ENCODE measurements around the gene BEND6. TPM values are rescaled to one million over a fixed set of nuclear protein-coding genes. Genes with fewer than 3 reads are reported as not detected.

BEND6 gene
- total RNA-seq, 4 donors from 2014 or later = 0.27 to 0.58 (median 0.42) TPM; not detected in 1

DNA sequence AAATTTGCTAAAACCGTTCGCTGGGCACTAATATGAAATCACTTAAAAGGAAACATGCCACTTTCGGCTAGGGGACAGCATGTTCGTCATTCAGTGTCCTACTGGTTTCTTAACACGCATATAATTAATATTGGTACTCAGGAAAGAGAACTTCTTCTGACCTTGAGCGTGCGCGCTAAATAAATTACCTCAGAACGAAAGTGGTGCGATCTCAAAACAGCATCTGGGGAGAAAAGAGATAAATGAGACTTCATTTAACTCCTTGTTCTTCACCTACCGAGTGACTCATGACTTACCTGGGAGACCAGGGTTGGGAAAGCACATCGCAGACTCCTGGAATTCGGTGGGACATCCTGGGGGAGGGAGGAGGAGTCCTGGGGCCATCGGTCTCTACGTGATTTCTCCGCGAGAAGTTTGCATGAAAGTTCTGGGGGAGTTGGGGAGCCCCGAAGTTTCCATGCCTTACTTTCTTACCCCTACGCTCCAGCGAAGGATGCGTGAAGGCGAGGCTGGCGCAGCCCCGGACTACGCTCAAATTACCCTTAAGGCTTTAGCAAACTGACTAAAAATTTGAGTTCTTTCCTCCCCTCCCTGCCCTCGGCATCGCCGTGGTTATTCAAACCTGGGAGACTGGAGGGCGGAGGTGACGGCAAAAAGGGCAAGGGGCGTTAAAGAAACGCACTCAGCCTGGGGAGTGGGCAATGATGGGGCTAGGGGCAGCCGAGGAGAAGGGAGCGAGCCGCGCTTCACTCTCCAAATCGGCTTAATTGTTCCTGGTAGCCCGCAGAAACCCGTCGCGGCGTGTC, 1.1 kb upstream of the BEND6 start:
- intact Hi-C loops (cut with DNase I; ENCODE audit: low total_unique reads) = no loop called here
- TF ChIP-seq, protein P1, sequence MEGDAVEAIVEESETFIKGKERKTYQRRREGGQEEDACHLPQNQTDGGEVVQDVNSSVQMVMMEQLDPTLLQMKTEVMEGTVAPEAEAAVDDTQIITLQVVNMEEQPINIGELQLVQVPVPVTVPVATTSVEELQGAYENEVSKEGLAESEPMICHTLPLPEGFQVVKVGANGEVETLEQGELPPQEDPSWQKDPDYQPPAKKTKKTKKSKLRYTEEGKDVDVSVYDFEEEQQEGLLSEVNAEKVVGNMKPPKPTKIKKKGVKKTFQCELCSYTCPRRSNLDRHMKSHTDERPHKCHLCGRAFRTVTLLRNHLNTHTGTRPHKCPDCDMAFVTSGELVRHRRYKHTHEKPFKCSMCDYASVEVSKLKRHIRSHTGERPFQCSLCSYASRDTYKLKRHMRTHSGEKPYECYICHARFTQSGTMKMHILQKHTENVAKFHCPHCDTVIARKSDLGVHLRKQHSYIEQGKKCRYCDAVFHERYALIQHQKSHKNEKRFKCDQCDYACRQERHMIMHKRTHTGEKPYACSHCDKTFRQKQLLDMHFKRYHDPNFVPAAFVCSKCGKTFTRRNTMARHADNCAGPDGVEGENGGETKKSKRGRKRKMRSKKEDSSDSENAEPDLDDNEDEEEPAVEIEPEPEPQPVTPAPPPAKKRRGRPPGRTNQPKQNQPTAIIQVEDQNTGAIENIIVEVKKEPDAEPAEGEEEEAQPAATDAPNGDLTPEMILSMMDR (IDR thresholded peaks at IDR 0.05) = no peak
- no peak for TF ChIP-seq POLR2A (IDR thresholded peaks at IDR 0.05)
- DNase-seq (ENCODE audit: low spot score in 2 of 2) = no peak
- H3K4me3 ChIP-seq (ENCODE audit: low read depth, poor library complexity, severe bottlenecking) = peak overlapping the region; percentile 50
- WGBS, 2 donors = 4 to 5% methylated on average over 42 of the region's 42 CpGs

DNA sequence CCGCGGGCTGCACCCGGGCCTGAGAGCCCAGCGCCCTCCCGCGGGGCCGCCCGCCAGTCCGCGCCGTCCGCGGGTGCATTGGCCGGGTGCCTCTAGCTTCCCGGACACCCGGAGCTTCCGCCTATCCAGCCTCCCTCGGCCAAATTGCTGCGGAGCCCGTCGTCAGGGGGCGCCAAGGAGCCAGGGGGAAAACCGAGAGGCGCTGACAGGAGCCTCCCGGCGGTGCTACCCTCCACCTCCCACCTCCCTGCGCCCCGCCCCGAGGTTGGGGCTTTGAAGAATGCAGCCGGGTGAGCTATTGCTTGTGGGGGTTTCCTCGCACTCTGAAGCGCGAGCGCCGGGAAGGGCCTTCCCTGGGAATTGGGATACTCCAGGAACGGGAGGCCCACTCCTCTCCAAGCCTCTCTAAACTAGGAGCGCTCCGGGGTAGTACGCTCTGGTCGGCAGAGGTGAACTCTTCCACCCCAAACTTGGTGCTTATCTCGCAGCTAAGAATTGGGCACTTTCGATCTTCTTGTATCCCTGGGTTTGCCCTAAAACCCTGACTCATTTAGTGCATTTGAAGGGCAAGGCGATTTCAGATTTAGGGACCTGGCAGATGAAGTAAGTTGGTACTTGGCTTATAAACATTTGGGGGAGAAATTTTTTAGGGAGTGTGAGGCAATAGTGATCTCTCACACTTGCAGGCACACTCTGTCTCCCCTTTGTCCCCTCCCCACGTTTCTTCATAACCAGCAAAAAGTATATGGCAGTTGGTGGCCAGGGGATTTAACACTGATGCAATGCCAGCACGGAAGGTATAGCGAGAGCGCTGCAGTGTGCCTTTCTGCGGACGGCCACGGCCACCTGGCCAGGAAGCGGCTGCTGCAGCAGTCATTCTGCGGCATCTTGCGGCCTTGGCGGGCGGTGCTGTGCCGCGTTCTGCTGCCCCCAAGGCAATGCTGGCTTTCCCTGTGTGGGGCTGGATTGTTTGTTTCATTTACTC, 556 bp downstream of the BEND6 start:
- WGBS, 2 donors = 3 to 4% methylated on average over 24 to 57 of the region's 57 CpGs
- intact Hi-C loops (cut with DNase I; ENCODE audit: low total_unique reads) = no loop called here
- peak overlapping the region; percentile 50 for H3K4me3 ChIP-seq (ENCODE audit: low read depth, poor library complexity, severe bottlenecking)
- DNase-seq (ENCODE audit: low spot score in 2 of 2) = peak; percentile 53 to 94
- TF ChIP-seq POLR2A (IDR thresholded peaks at IDR 0.05) = no peak
- TF ChIP-seq, protein P1 (IDR thresholded peaks at IDR 0.05) = no peak

DNA sequence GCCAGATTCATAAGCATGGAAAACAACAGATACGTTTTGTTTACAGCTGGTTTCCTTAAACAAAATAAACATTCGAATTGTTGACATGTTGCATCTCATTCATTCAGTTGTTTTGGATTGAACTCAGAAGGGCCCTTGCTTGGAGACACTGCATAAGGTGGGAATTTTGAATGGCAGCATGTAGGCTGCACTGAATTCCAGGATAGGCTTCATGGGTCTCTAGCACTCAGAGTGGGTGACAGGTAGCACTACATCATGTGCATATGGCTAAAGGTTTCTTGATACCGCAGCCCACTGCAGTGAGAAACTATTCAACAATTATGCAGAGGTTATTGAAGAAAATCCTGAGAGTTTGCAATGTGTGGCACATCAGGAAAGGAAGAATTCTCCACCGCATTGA, 1.6 kb downstream of the BEND6 start:
- 84 to 87% methylated on average over 4 of the region's 4 CpGs for WGBS, 2 donors
- no peak overlapping the region for H3K4me3 ChIP-seq (ENCODE audit: low read depth, poor library complexity, severe bottlenecking)
- TF ChIP-seq, protein P1 (IDR thresholded peaks at IDR 0.05) = no peak
- TF ChIP-seq POLR2A (IDR thresholded peaks at IDR 0.05) = no peak
- intact Hi-C loops (cut with DNase I; ENCODE audit: low total_unique reads) = no loop called here
- DNase-seq (ENCODE audit: low spot score in 2 of 2) = no peak

DNA sequence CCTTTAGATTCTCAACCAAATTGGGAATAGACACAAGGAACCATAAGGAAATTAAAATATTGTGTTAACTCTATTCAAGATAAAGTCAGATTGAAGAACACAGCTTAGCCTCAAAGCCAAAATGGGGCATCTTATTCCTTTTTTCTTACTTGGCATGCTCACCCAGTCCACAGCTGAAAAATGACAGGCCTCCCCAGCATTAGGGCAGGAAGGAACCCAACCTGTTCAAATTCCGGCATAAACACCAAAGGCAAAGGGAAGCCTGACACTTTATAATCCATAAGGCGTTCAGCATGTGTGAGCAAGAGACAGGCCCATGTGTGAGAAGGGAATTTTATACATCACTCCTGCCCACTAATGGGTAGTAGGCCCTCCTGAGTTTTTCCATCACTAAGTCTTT, 2.9 kb downstream of the BEND6 start:
- H3K4me3 ChIP-seq (ENCODE audit: low read depth, poor library complexity, severe bottlenecking) = no peak overlapping the region
- 89 to 92% methylated on average over 2 of the region's 2 CpGs for WGBS, 2 donors
- no peak for TF ChIP-seq POLR2A (IDR thresholded peaks at IDR 0.05)
- TF ChIP-seq, protein P1 (IDR thresholded peaks at IDR 0.05) = no peak
- intact Hi-C loops (cut with DNase I; ENCODE audit: low total_unique reads) = no loop called here
- DNase-seq (ENCODE audit: low spot score in 2 of 2) = no peak

DNA sequence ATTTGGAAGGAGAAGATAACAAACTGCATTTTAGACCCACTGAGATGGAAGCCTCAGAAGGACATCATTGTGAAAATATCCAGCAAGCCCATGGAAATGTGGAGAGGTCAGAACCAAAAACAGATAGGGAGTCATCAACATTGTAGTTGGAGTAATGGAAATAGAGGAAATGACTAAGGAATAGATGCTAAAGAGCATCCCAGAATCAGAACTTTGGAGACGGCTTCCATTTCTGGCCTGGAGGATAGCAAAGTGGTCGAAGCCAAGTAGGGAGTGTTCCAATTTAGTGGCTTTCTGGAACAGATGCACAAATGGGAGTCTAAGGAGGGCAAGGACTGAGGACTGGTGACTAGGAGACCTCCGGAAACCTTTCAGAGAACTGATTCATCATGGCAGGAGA, 3.6 kb downstream of the BEND6 start:
- TF ChIP-seq, protein P1 (IDR thresholded peaks at IDR 0.05) = no peak
- TF ChIP-seq POLR2A (IDR thresholded peaks at IDR 0.05) = no peak
- H3K4me3 ChIP-seq (ENCODE audit: low read depth, poor library complexity, severe bottlenecking) = no peak overlapping the region
- no peak for DNase-seq (ENCODE audit: low spot score in 2 of 2)
- WGBS, 2 donors = 72 to 75% methylated on average over 3 of the region's 3 CpGs
- intact Hi-C loops (cut with DNase I; ENCODE audit: low total_unique reads) = no loop called here

Measured in lower leg skin (tissue), 4 donors.